H1 (cell line): ENCODE measurements around the gene NFIC. TPM values are rescaled to one million over a fixed set of nuclear protein-coding genes. Genes with fewer than 3 reads are reported as not detected.

Experiments
- CTCF ChIA-PET: fragments of 300-600 bp; sonication (Branson Sonifier 250); formaldehyde crosslinking; loops from one replicate; lab custom pipeline; 2021; ENCODE audit not compliant: partially characterized antibody; lab: Charles Lee
- POLR2A ChIA-PET: fragments of 300-600 bp; sonication (Branson Sonifier 250); formaldehyde crosslinking; loops from one replicate; lab custom pipeline; 2021; ENCODE audit warnings: inconsistent platforms; ENCODE audit not compliant: partially characterized antibody; lab: Charles Lee
- DNase-seq, 2 experiments: peaks; one replicate each; pipeline versions ENCODE4 v3.0.0 to v3.0.0-alpha.2; 2010 to 2022; ENCODE audit warnings: low spot score in 2 of 2, low read depth in 1 of 2, mixed read lengths in 1 of 2
- FAIRE-seq: peaks from 2 replicates; lab custom pipeline; 2011; peaks lifted over from hg19 to GRCh38; lab: Jason Lieb, UNC
- H2AFZ ChIP-seq: 2 replicates; pipeline ENCODE4 v1.8.1; 2012; ENCODE audit warnings: low read length, inconsistent platforms
- H2AK5ac ChIP-seq: 2 replicates; pipeline ENCODE4 v1.6.1; 2013; ENCODE audit warnings: low read depth, low read length
- H2BK120ac ChIP-seq: replicated peaks from 2 replicates; pipeline ENCODE3; 2013; ENCODE audit warnings: low read depth, low read length, inconsistent platforms
- H2BK12ac ChIP-seq: 2 replicates; pipeline ENCODE4 v1.6.1; 2013; ENCODE audit warnings: low read depth, low read length
- H2BK15ac ChIP-seq: 2 replicates; pipeline ENCODE4 v1.6.1; 2013; ENCODE audit warnings: low read length
- H2BK20ac ChIP-seq: 2 replicates; pipeline ENCODE4 v1.6.1; 2013; ENCODE audit warnings: low read length
- H2BK5ac ChIP-seq: 2 replicates; pipeline ENCODE4 v1.6.1; 2013; ENCODE audit warnings: low read depth, low read length
- H3K14ac ChIP-seq: 2 replicates; pipeline ENCODE4 v1.6.1; 2013; ENCODE audit warnings: inconsistent platforms; ENCODE audit not compliant: insufficient read length
- H3K18ac ChIP-seq: 2 replicates; pipeline ENCODE4 v1.6.1; 2013; ENCODE audit warnings: low read length; ENCODE audit errors: extremely low read depth
- H3K23ac ChIP-seq: 2 replicates; pipeline ENCODE4 v1.6.1; 2013; ENCODE audit warnings: inconsistent platforms; ENCODE audit not compliant: insufficient read length
- H3K23me2 ChIP-seq: 2 replicates; pipeline ENCODE4 v1.6.1; 2013; ENCODE audit warnings: low read depth, low read length
- H3K27ac ChIP-seq: 2 replicates; pipeline ENCODE4 v1.6.1; 2011; ENCODE audit warnings: low read depth, low read length, inconsistent platforms
- H3K27me3 ChIP-seq, 4 experiments: replicated peaks in 1 of 4; 1 replicate in 1 of 4; 2 replicates in 3 of 4; pipeline versions ENCODE4 v1.6.1 to v1.8.1; 2011 to 2013; ENCODE audit warnings: low read length in 3 of 4, mild to moderate bottlenecking in 3 of 4, inconsistent platforms in 2 of 4, mixed read lengths in 2 of 4, moderate library complexity in 1 of 4; ENCODE audit not compliant: control insufficient read depth in 3 of 4, insufficient read depth in 3 of 4; ENCODE audit errors: extremely low read depth in 1 of 4
- H3K36me3 ChIP-seq, 4 experiments: 2 replicates each; pipeline versions ENCODE4 v1.6.1 to v1.8.1; 2011 to 2013; ENCODE audit warnings: mild to moderate bottlenecking in 4 of 4, low read length in 3 of 4, moderate library complexity in 2 of 4, control low read depth in 1 of 4, inconsistent platforms in 1 of 4; ENCODE audit not compliant: insufficient read depth in 4 of 4, control insufficient read depth in 2 of 4
- H3K4ac ChIP-seq: replicated peaks from 2 replicates; pipeline ENCODE3; 2013; ENCODE audit warnings: low read length, low read depth, mixed read lengths, inconsistent platforms; ENCODE audit not compliant: insufficient read length
- H3K4me1 ChIP-seq, 4 experiments: replicated peaks in 1 of 4; 1 replicate in 1 of 4; 2 replicates in 3 of 4; pipeline versions ENCODE4 v1.6.1 to v1.8.1; 2011 to 2013; ENCODE audit warnings: low read length in 3 of 4, inconsistent platforms in 2 of 4, mixed read lengths in 1 of 4; ENCODE audit not compliant: insufficient read depth in 4 of 4, control insufficient read depth in 3 of 4
- H3K4me2 ChIP-seq, 2 experiments: 2 replicates each; pipeline versions ENCODE4 v1.6.1 to v1.8.1; 2011 to 2013; ENCODE audit warnings: low read depth in 2 of 2, low read length in 2 of 2, control low read depth in 1 of 2, inconsistent platforms in 1 of 2, mild to moderate bottlenecking in 1 of 2; ENCODE audit not compliant: insufficient read depth in 1 of 2
- H3K4me3 ChIP-seq, 4 experiments: fragments of 200-600, 300-600 bp in 1 of 4; sonication (generic), shearing (Covaris generic), sonication (Bioruptor Twin) in 1 of 4; 2 replicates each; pipeline versions ENCODE4 v1.5.1 to v1.8.1; 2011 to 2016; ENCODE audit warnings: low read length in 4 of 4, low read depth in 3 of 4, control low read depth in 2 of 4, inconsistent platforms in 2 of 4, mild to moderate bottlenecking in 2 of 4, mixed read lengths in 1 of 4, moderate library complexity in 1 of 4; ENCODE audit not compliant: insufficient read depth in 2 of 4; ENCODE audit errors: extremely low read depth in 1 of 4
- H3K56ac ChIP-seq: replicated peaks from 2 replicates; pipeline ENCODE3; 2013; ENCODE audit warnings: low read depth, mild to moderate bottlenecking, mixed read lengths, low read length, inconsistent platforms; ENCODE audit not compliant: insufficient read length
- H3K79me1 ChIP-seq: 2 replicates; pipeline ENCODE4 v1.6.1; 2013; ENCODE audit warnings: low read depth, low read length, control low read depth
- H3K79me2 ChIP-seq, 2 experiments: 2 replicates each; pipeline versions ENCODE4 v1.6.1 to v1.8.1; 2012 to 2013; ENCODE audit warnings: low read length in 2 of 2, mild to moderate bottlenecking in 2 of 2, inconsistent platforms in 1 of 2; ENCODE audit not compliant: insufficient read depth in 2 of 2, control insufficient read depth in 1 of 2
- H3K9ac ChIP-seq, 4 experiments: replicated peaks in 1 of 4; 1 replicate in 1 of 4; 2 replicates in 3 of 4; pipeline versions ENCODE4 v1.6.1 to v1.8.1; 2011 to 2013; ENCODE audit warnings: low read depth in 3 of 4, low read length in 3 of 4, control low read depth in 2 of 4, mild to moderate bottlenecking in 2 of 4, moderate library complexity in 2 of 4, inconsistent platforms in 1 of 4; ENCODE audit errors: extremely low read depth in 1 of 4
- H3K9me3 ChIP-seq, 2 experiments: 2 replicates each; pipeline versions ENCODE4 v1.6.1 to v1.8.1; 2012 to 2013; ENCODE audit warnings: mild to moderate bottlenecking in 2 of 2, moderate library complexity in 2 of 2, control low read depth in 1 of 2, inconsistent platforms in 1 of 2, low read depth in 1 of 2, low read length in 1 of 2, mixed read lengths in 1 of 2; ENCODE audit not compliant: insufficient read depth in 2 of 2
- H4K20me1 ChIP-seq, 2 experiments: replicated peaks in 1 of 2; 2 replicates each; pipeline versions ENCODE3 to v1.8.1; 2011 to 2013; ENCODE audit warnings: inconsistent platforms in 2 of 2, low read length in 2 of 2, mild to moderate bottlenecking in 1 of 2; ENCODE audit not compliant: insufficient read depth in 2 of 2, control insufficient read depth in 1 of 2
- H4K5ac ChIP-seq: 2 replicates; pipeline ENCODE4 v1.6.1; 2013; ENCODE audit warnings: low read length, low read depth, mixed read lengths, inconsistent platforms; ENCODE audit not compliant: insufficient read length
- H4K8ac ChIP-seq: 2 replicates; pipeline ENCODE4 v1.8.0; 2013; ENCODE audit warnings: mild to moderate bottlenecking, moderate library complexity, low read length, inconsistent platforms; ENCODE audit not compliant: insufficient read depth; ENCODE audit errors: extremely low read depth
- H4K91ac ChIP-seq: replicated peaks from 2 replicates; pipeline ENCODE3; 2013; ENCODE audit warnings: low read length, mixed read lengths, inconsistent platforms; ENCODE audit not compliant: insufficient read length
- ASH2L ChIP-seq: fragments of 200-600, 300-600 bp; sonication (generic); IDR thresholded peaks from one replicate; pipeline ENCODE4 v1.7.1; 2017; ENCODE audit warnings: low read length
- NANOG ChIP-seq: IDR thresholded peaks from 2 replicates; pipeline ENCODE4 v1.6.1; 2011; ENCODE audit warnings: low read length, low read depth, mild to moderate bottlenecking, inconsistent platforms; ENCODE audit not compliant: insufficient read depth, poor library complexity, severe bottlenecking
- NRF1 ChIP-seq: IDR thresholded peaks from 2 replicates; pipeline ENCODE4 v1.6.1; 2011; ENCODE audit warnings: mild to moderate bottlenecking, low read depth, low read length, improper control_type of control experiment
- POLR2AphosphoS5 ChIP-seq: IDR thresholded peaks from 2 replicates; pipeline ENCODE4 v1.6.1; 2011; ENCODE audit warnings: low read depth, low read length
- SP1 ChIP-seq: IDR thresholded peaks from 2 replicates; pipeline ENCODE4 v1.6.1; 2011; ENCODE audit warnings: low read depth, low read length
- SP2 ChIP-seq: IDR thresholded peaks from 2 replicates; pipeline ENCODE4 v1.6.1; 2012; ENCODE audit warnings: mild to moderate bottlenecking, low read length, inconsistent platforms
- YY1 ChIP-seq: IDR thresholded peaks from 2 replicates; pipeline ENCODE4 v1.6.1; 2011; ENCODE audit warnings: low read depth, mild to moderate bottlenecking, low read length
- WGBS, 2 experiments: shearing (Covaris generic) in 1 of 2; methylation state at CpG; one replicate each; pipeline versions ENCODE4 v1.1.6 to v1.1.7; 2013 to 2015; ENCODE audit warnings: low lambda C conversion rate in 2 of 2, mixed read lengths in 2 of 2, inconsistent platforms in 1 of 2, low coverage in 1 of 2, missing lambda C conversion rate in 1 of 2; ENCODE audit not compliant: insufficient replicate concordance in 2 of 2, insufficient coverage in 1 of 2, insufficient read length in 1 of 2; ENCODE audit errors: extremely low coverage in 1 of 2, missing lambda C conversion rate in 1 of 2; 5-methylcytosine and 5-hydroxymethylcytosine counted together
- polyA plus RNA-seq, 7 experiments: library from polyadenylated mRNA; depleted of rRNA in 3 of 7; stranded (reverse) in 5 of 7; unstranded in 2 of 7; fragments of >200 nt in 5 of 7; fragments of 200-250 nt in 2 of 7; gene quantifications; 1 replicate in 5 of 7; 2 replicates in 1 of 7; 4 replicates in 1 of 7; pipeline versions ENCODE4 v1.2.1 to v1.2.3, GENCODE V29; 2011 to 2013; ENCODE audit warnings: missing spikeins in 2 of 7, mixed read lengths in 2 of 7
- total RNA-seq: library from RNA; stranded (reverse); fragmentation: NEBNext Ultra II Directional; extraction: Animal tissue kit (Norgen Biotek cat#: 25700); gene quantifications from 2 replicates; pipeline ENCODE4 v1.2.1, GENCODE V29; 2021

Gene NFIC
- total and polyA plus RNA-seq, 2 of the 8 experiments (the other 6 are each of a cell fraction or from before 2014, with no cell fraction given): 0.56 to 3.2 TPM

- H3K9me3 ChIP-seq: no peaks in the 10 kb centered on the region; a peak in 1 of 4 replicates
- H2BK15ac ChIP-seq: no peak overlapping the region
- POLR2A ChIA-PET: interaction anchor here (0.7 to 1.7 kb wide), 2 partner anchors 9 to 88 kb away, joined by 3 read pairs; no protein-coding TSS in a partner anchor
- H2BK120ac ChIP-seq: no peak overlapping the region
- H3K4me2 ChIP-seq: no peak overlapping the region
- H3K79me1 ChIP-seq: no peaks in the 10 kb centered on the region
- no peak overlapping the region for H4K91ac ChIP-seq
- H4K20me1 ChIP-seq: peaks cover 7 to 19% of the 10 kb centered on the region in 2 experiments
- no peak overlapping the region for H3K9ac ChIP-seq
- H3K36me3 ChIP-seq: peaks cover 0 to 13% (median 0%) of the 10 kb centered on the region in 4 experiments; a peak in 1 of 8 replicates
- no peak overlapping the region for H2AK5ac ChIP-seq
- TF ChIP-seq SP2 (no peak), SP1 (no peak), NRF1 (no peak), NANOG (no peak), POLR2AphosphoS5 (no peak), YY1 (no peak), ASH2L (no peak)
- H4K5ac ChIP-seq: no peak overlapping the region
- no peak overlapping the region for H3K23ac ChIP-seq
- H3K14ac ChIP-seq: no peak overlapping the region
- H3K4ac ChIP-seq: no peak overlapping the region
- H2BK20ac ChIP-seq: no peak overlapping the region
- 86% methylated on average over 2 of the region's 2 CpGs; no CpG with 5 or more reads in 1 of the 2 experiments for WGBS, 2 experiments
- DNase-seq (no peak), FAIRE-seq (no peak)
- CTCF ChIA-PET: interaction anchor here (1.2 to 1.4 kb wide), 3 partner anchors 11 to 73 kb away, joined by 3 to 4 read pairs (median 3); no protein-coding TSS in a partner anchor
- no peak overlapping the region for H2BK12ac ChIP-seq
- no peak overlapping the region for H3K27ac ChIP-seq
- no peak overlapping the region for H4K8ac ChIP-seq
- 0 out of 2 replicates have a peak, but pooled peaks cover 3% of the 10 kb centered on the region for H3K23me2 ChIP-seq
- H2BK5ac ChIP-seq: no peak overlapping the region
- no peak overlapping the region for H2AFZ ChIP-seq
- H3K27me3 ChIP-seq: peaks cover 56 to 85% (median 71%) of the 10 kb centered on the region in 4 experiments
- no peak overlapping the region for H3K4me3 ChIP-seq
- no peak overlapping the region for H3K56ac ChIP-seq
- H3K4me1 ChIP-seq: peaks cover 0 to 8% (median 6%) of the 10 kb centered on the region in 4 experiments; a peak in 6 of 7 replicates
- no peaks in the 10 kb centered on the region for H3K79me2 ChIP-seq
- H3K18ac ChIP-seq: no peak overlapping the region
Observed at GRCh38 chr19:3356805-3357204, 9.6 kb upstream of the NFIC start.
